IMR-90 (cell line): ENCODE measurements around the gene GK. TPM values are rescaled to one million over a fixed set of nuclear protein-coding genes. Genes with fewer than 3 reads are reported as not detected.

Experiments
- ATAC-seq: fragments of 200-7000 bp; cut with Tn5 transposase; 2 replicates; pipeline ENCODE4 v1.9.1; 2020; ENCODE audit warnings: low read depth, mild to moderate bottlenecking, moderate library complexity
- BruUV-seq: library from RNA; stranded (reverse); fragments of 400-500 nt; replicated peaks from 2 replicates; lab custom pipeline; 2021; lab: Mats Ljungman, UMichigan
- CTCF ChIA-PET: fragments of 300-600 bp; formaldehyde crosslinking; extraction: SDS; loops from one replicate; lab custom pipeline; 2021; ENCODE audit warnings: antibody characterized with exemption; lab: Yijun Ruan, JAX
- POLR2A ChIA-PET: fragments of 300-600 bp; sonication (Branson Sonifier 250); formaldehyde crosslinking; loops from one replicate; lab custom pipeline; 2022; ENCODE audit warnings: antibody characterized with exemption; ENCODE audit not compliant: unreplicated experiment; lab: Charles Lee
- DNase-seq: peaks from one replicate; pipeline ENCODE4 v3.0.0; 2013
- H2AFZ ChIP-seq: replicated peaks from 2 replicates; pipeline ENCODE3; 2013; ENCODE audit warnings: low read length, mild to moderate bottlenecking; ENCODE audit not compliant: poor library complexity
- H2AK5ac ChIP-seq: 2 replicates; pipeline ENCODE4 v1.6.1; 2013; ENCODE audit warnings: low read depth, low read length, inconsistent platforms
- H2AK9ac ChIP-seq: replicated peaks from 2 replicates; pipeline ENCODE3; 2013; ENCODE audit warnings: mild to moderate bottlenecking, low read depth, low read length, moderate library complexity; ENCODE audit not compliant: poor library complexity
- H2BK120ac ChIP-seq: 2 replicates; pipeline ENCODE4 v1.6.1; 2013; ENCODE audit warnings: low read depth, low read length, inconsistent platforms
- H2BK15ac ChIP-seq: 3 replicates; pipeline ENCODE4 v1.6.1; 2013; ENCODE audit warnings: low read depth, low read length, inconsistent platforms
- H2BK20ac ChIP-seq: 2 replicates; pipeline ENCODE4 v1.6.1; 2013; ENCODE audit warnings: low read depth, mild to moderate bottlenecking, inconsistent platforms, low read length, moderate library complexity
- H2BK5ac ChIP-seq: 2 replicates; pipeline ENCODE4 v1.6.1; 2013; ENCODE audit warnings: mild to moderate bottlenecking, low read depth, low read length, inconsistent platforms; ENCODE audit not compliant: poor library complexity, severe bottlenecking
- H3K14ac ChIP-seq: replicated peaks from 2 replicates; pipeline ENCODE4 v1.6.1; 2013; ENCODE audit warnings: low read depth, low read length, inconsistent platforms
- H3K18ac ChIP-seq: 2 replicates; pipeline ENCODE4 v1.6.1; 2013; ENCODE audit warnings: low read depth, low read length, control low read depth
- H3K23ac ChIP-seq: 2 replicates; pipeline ENCODE4 v1.6.1; 2013; ENCODE audit warnings: low read depth, low read length, inconsistent platforms
- H3K27ac ChIP-seq: 2 replicates; pipeline ENCODE4 v1.5.1; 2013; ENCODE audit warnings: mild to moderate bottlenecking, control low read depth, low read length; ENCODE audit not compliant: insufficient read depth
- H3K27me3 ChIP-seq: 2 replicates; pipeline ENCODE4 v1.6.1; 2013; ENCODE audit warnings: low read length; ENCODE audit not compliant: control insufficient read depth, insufficient read depth
- H3K36me3 ChIP-seq: 2 replicates; pipeline ENCODE4 v1.6.1; 2013; ENCODE audit warnings: low read length, mixed read lengths; ENCODE audit not compliant: control insufficient read depth, insufficient read depth
- H3K4ac ChIP-seq: 2 replicates; pipeline ENCODE4 v1.6.1; 2013; ENCODE audit warnings: low read depth, low read length, inconsistent platforms
- H3K4me1 ChIP-seq: 2 replicates; pipeline ENCODE4 v1.6.1; 2013; ENCODE audit warnings: low read length, mixed read lengths; ENCODE audit not compliant: control insufficient read depth, insufficient read depth
- H3K4me2 ChIP-seq: 2 replicates; pipeline ENCODE4 v1.6.1; 2013; ENCODE audit warnings: low read depth, mild to moderate bottlenecking, control low read depth, low read length, moderate library complexity
- H3K4me3 ChIP-seq: 2 replicates; pipeline ENCODE4 v1.5.1; 2013; ENCODE audit warnings: low read depth, mild to moderate bottlenecking, control low read depth, low read length, moderate library complexity; ENCODE audit not compliant: insufficient read depth
- H3K56ac ChIP-seq: 2 replicates; pipeline ENCODE4 v1.6.1; 2013; ENCODE audit warnings: low read length, inconsistent platforms; ENCODE audit not compliant: insufficient read depth; ENCODE audit errors: extremely low read depth
- H3K79me1 ChIP-seq, 2 experiments: 2 replicates each; pipeline ENCODE4 v1.6.1; 2013; ENCODE audit warnings: low read length in 2 of 2, inconsistent platforms in 1 of 2, low read depth in 1 of 2
- H3K9ac ChIP-seq: 2 replicates; pipeline ENCODE4 v1.6.1; 2013; ENCODE audit warnings: low read depth, low read length, control low read depth
- H3K9me1 ChIP-seq: 2 replicates; pipeline ENCODE4 v1.6.1; 2013; ENCODE audit warnings: low read length, inconsistent platforms; ENCODE audit not compliant: insufficient read depth
- H3K9me3 ChIP-seq: 2 replicates; pipeline ENCODE4 v1.6.1; 2013; ENCODE audit warnings: low read length; ENCODE audit not compliant: control insufficient read depth, insufficient read depth
- H4K20me1 ChIP-seq: 2 replicates; pipeline ENCODE4 v1.6.1; 2013; ENCODE audit warnings: low read length, inconsistent platforms; ENCODE audit not compliant: insufficient read depth
- H4K5ac ChIP-seq: 2 replicates; pipeline ENCODE4 v1.6.1; 2013; ENCODE audit warnings: mild to moderate bottlenecking, low read depth, low read length, control low read depth
- H4K8ac ChIP-seq, 2 experiments: 2 replicates each; pipeline ENCODE4 v1.6.1; 2013; ENCODE audit warnings: low read depth in 2 of 2, low read length in 2 of 2, control low read depth in 1 of 2, inconsistent platforms in 1 of 2
- H4K91ac ChIP-seq: 2 replicates; pipeline ENCODE4 v1.6.1; 2013; ENCODE audit warnings: low read depth, low read length, inconsistent platforms; ENCODE audit not compliant: insufficient read depth
- BHLHE40 ChIP-seq: fragments of 150-350 bp; IDR thresholded peaks from 2 replicates; pipeline ENCODE4 v1.6.1; 2016; ENCODE audit warnings: mild to moderate bottlenecking, low read depth, low read length
- CEBPB ChIP-seq: IDR thresholded peaks from 2 replicates; pipeline ENCODE4 v1.6.1; 2012; ENCODE audit warnings: low read depth, low read length, improper control_type of control experiment
- CHD1 ChIP-seq: IDR thresholded peaks from 2 replicates; pipeline ENCODE4 v1.6.1; 2012; ENCODE audit warnings: low read depth, low read length, improper control_type of control experiment
- CTCF ChIP-seq: conservative IDR thresholded peaks from 2 replicates; pipeline ENCODE4 v1.5.1; 2012; ENCODE audit warnings: mild to moderate bottlenecking, low read depth, low read length, improper control_type of control experiment
- FOS ChIP-seq: fragments of 150-350 bp; IDR thresholded peaks from 2 replicates; pipeline ENCODE4 v1.6.1; 2016; ENCODE audit warnings: low read depth, low read length
- MAFK ChIP-seq: IDR thresholded peaks from 2 replicates; pipeline ENCODE4 v1.6.1; 2012; ENCODE audit warnings: low read depth, low read length, improper control_type of control experiment
- MAZ ChIP-seq: IDR thresholded peaks from 2 replicates; pipeline ENCODE4 v1.6.1; 2012; ENCODE audit warnings: low read depth, mild to moderate bottlenecking, low read length, improper control_type of control experiment, moderate library complexity, borderline replicate concordance
- MXI1 ChIP-seq: IDR thresholded peaks from 2 replicates; pipeline ENCODE4 v1.6.1; 2012; ENCODE audit warnings: low read depth, mild to moderate bottlenecking, low read length, moderate library complexity, borderline replicate concordance
- NFE2L2 ChIP-seq: fragments of 150-350 bp; IDR thresholded peaks from 2 replicates; pipeline ENCODE4 v1.6.1; 2016; ENCODE audit warnings: low read depth, mild to moderate bottlenecking, low read length
- POLR2A ChIP-seq: IDR thresholded peaks from 2 replicates; pipeline ENCODE4 v1.6.1; 2012; ENCODE audit warnings: mild to moderate bottlenecking, low read depth, low read length
- RAD21 ChIP-seq: IDR thresholded peaks from 2 replicates; pipeline ENCODE4 v1.6.1; 2012; ENCODE audit warnings: low read length, improper control_type of control experiment
- RCOR1 ChIP-seq: IDR thresholded peaks from 2 replicates; pipeline ENCODE4 v1.6.1; 2012; ENCODE audit warnings: mild to moderate bottlenecking, low read length, improper control_type of control experiment; ENCODE audit not compliant: insufficient replicate concordance
- SMC3 ChIP-seq: fragments of 150-350 bp; IDR thresholded peaks from 2 replicates; pipeline ENCODE4 v1.6.1; 2016; ENCODE audit warnings: low read depth, mild to moderate bottlenecking, antibody characterized with exemption, low read length, moderate library complexity
- WGBS, 2 experiments: methylation state at CpG; one replicate each; pipeline versions ENCODE4 v1.1.5 to v1.1.7; 2013; ENCODE audit warnings: missing lambda C conversion rate in 2 of 2; ENCODE audit not compliant: insufficient read length in 1 of 2; ENCODE audit errors: extremely low coverage in 2 of 2; 5-methylcytosine and 5-hydroxymethylcytosine counted together
- dilution Hi-C: fragments of 300-500 bp; cut with HindIII; formaldehyde crosslinking; loops from one replicate; pipeline ENCODE4 v1.14.3; 2018; ENCODE audit warnings: low sequenced_read_pairs; ENCODE audit not compliant: unreplicated experiment
- in situ Hi-C: fragments of 300-500 bp; cut with MboI; formaldehyde crosslinking; loops from 3 replicates; pipeline ENCODE4 v1.14.3; 2019; ENCODE audit warnings: low sequenced_read_pairs, inconsistent platforms, mixed read lengths
- intact Hi-C: fragments of 100-400 bp; cut with micrococcal nuclease; formaldehyde crosslinking; loops from 2 replicates; pipeline ENCODE4 v1.10.0; 2022
- polyA plus RNA-seq, 3 experiments: library from polyadenylated mRNA; depleted of rRNA; stranded (reverse); fragments of >200 nt; gene quantifications; 2 replicates each; pipeline ENCODE4 v1.2.3, GENCODE V29; 2012; ENCODE audit warnings: low replicate concordance in 1 of 3
- total RNA-seq: library from RNA; depleted of rRNA; stranded (reverse); fragments of >200 nt; gene quantifications from 2 replicates; pipeline ENCODE4 v1.2.3, GENCODE V29; 2012
- TF ChIP-seq, protein P1 (sequence below): fragments of 150-350 bp; IDR thresholded peaks from 2 replicates; pipeline ENCODE4 v1.6.1; 2016; ENCODE audit warnings: low read depth, mild to moderate bottlenecking, low read length, moderate library complexity, borderline replicate concordance

The GK gene
- total and polyA plus RNA-seq, 2 of the 4 experiments (the other 2 are of a cell fraction), result 7.6 to 9.3 TPM

DNA sequence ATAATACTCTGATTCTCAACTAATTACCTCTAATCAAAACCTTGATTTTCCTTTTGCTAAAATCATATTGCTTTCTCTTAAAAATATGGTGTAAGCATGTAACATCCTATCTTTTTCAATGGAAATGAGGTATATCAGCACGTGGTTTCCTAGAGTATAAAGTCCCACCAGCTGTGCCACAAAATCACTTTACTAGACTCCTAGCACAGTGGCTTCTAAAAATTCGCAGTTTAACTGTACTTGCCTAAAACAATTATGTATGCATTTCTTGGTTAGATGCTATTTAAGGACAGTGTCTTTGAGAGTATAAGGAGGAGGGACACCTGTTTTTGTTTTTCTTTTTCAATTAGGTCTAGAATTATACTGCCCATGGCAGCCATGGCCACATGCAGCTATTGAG is 62.8 kb downstream of the GK start:
- Histone ChIP-seq H3K14ac (no peak overlapping the region), H3K56ac (no peak overlapping the region), H3K23ac (no peak overlapping the region), H3K9me3 (no peaks in the 10 kb centered on the region), H3K4me1 (no peaks in the 10 kb centered on the region), H3K4ac (no peak overlapping the region), H2AK9ac (no peak overlapping the region), H4K20me1 (no peaks in the 10 kb centered on the region), H3K18ac (no peak overlapping the region), H2AK5ac (no peak overlapping the region), H3K27me3 (no peaks in the 10 kb centered on the region), H2BK5ac (no peak overlapping the region), H3K36me3 (peaks cover 10% of the 10 kb centered on the region), H3K4me3 (no peak overlapping the region), H3K9ac (no peak overlapping the region), H4K5ac (no peak overlapping the region), H3K4me2 (no peak overlapping the region), H4K8ac (no peak overlapping the region), H4K91ac (no peak overlapping the region), H2BK120ac (no peak overlapping the region), H3K27ac (no peak overlapping the region), H2BK20ac (no peak overlapping the region), H3K9me1 (no peaks in the 10 kb centered on the region), H2AFZ (no peak overlapping the region), H3K79me1 (no peaks in the 10 kb centered on the region), H2BK15ac (no peak overlapping the region)
- ChIA-PET POLR2A (no interaction called here), CTCF (no interaction called here)
- WGBS, 2 experiments, result no CpG with 5 or more reads among the region's 2 CpGs
- TF ChIP-seq RAD21 (no peak), FOS (no peak), BHLHE40 (no peak), POLR2A (no peak), SMC3 (no peak), MAFK (no peak), RCOR1 (no peak), CEBPB (no peak), CHD1 (no peak), MAZ (no peak), MXI1 (no peak), CTCF (no peak), NFE2L2 (no peak)
- TF ChIP-seq, protein P1, sequence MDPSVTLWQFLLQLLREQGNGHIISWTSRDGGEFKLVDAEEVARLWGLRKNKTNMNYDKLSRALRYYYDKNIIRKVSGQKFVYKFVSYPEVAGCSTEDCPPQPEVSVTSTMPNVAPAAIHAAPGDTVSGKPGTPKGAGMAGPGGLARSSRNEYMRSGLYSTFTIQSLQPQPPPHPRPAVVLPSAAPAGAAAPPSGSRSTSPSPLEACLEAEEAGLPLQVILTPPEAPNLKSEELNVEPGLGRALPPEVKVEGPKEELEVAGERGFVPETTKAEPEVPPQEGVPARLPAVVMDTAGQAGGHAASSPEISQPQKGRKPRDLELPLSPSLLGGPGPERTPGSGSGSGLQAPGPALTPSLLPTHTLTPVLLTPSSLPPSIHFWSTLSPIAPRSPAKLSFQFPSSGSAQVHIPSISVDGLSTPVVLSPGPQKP, result no peak
- in situ Hi-C loops, result loop anchor here (5.0 kb wide), 1 partner anchor 144 kb away; no protein-coding TSS in a partner anchor
- no peak for DNase-seq
- intact Hi-C loops, result no loop called here
- dilution Hi-C loops, result no loop called here
- ATAC-seq, result no peak
- no TSS peak for BruUV-seq
